Measurements from ENCODE around the gene CDYL.

The CDYL gene

GRCh38 chr6:4940416-4940815, 164.2 kb downstream of the CDYL start:
- no peak for DNase-seq

- no peak for DNase-seq
These were observed 165.8 kb downstream of the CDYL start for GRCh38 chr6:4941782-4942672.

- no peak for DNase-seq
These were observed 166.4 kb downstream of the CDYL start for GRCh38 chr6:4942673-4943009.

- DNase-seq = no peak
These were observed 167.5 kb downstream of the CDYL start for GRCh38 chr6:4943716-4944115.

GRCh38 chr6:4944325-4944724, 168.1 kb downstream of the CDYL start:
- no peak for DNase-seq

DNA sequence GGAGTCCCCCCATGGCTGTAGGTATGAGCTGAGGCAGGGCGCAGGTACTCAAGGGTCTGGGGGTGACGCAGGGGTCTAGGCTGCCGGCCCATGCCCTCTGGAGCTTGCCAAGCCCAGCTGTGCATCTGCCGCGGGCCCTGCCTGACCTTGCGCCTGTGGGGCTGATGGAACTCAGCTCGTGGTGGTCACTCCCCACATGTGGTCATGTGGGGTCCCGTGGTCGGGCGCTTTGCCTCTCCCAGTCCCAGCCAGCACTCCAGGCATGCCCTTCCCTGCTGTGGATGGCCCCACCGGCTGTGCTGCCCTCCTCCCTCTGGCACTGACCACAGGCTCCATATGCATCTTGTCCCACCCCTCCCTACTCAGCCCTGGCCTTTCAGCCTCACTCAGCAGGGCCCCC, 170.3 kb downstream of the CDYL start:
- DNase-seq = no peak

- DNase-seq = no peak
These were observed 171.5 kb downstream of the CDYL start for GRCh38 chr6:4947716-4948115.

- no peak for DNase-seq
These were observed 172.7 kb downstream of the CDYL start for GRCh38 chr6:4948781-4949450.

- no peak for DNase-seq
These were observed 173.9 kb downstream of the CDYL start for GRCh38 chr6:4950076-4950475.

DNA sequence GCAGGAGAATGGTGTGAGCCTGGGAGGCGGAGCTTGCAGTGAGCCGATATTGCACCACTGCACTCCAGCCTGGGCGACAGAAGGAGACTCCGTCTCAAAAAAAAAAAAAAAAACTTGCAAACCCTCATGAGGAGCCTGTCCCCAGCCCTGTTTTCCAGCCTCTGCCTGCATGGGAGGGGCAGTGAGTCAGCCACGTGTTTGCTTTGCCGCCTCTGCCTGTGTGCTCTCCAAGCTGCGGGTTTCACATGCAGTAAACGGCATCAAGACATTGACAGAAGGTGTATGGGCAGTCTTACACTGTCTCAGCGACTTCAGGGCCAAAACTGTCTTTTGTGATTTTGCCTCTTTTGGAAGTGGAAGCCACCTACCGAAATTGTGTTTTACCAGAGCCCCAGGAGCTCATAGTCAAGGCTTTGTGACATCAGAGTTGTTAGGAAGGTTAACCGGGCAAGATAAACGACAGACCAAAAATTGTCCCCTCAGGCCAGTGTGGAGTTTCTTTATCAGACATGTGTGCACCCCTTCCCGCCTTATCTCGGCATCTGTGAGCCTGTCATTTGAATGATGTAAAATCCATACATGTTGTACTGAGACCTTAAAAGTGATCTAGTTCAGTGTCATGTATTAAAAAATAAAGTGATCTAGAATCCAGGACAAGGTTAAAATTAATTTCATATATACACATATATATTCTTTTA, 174.8 kb downstream of the CDYL start:
- DNase-seq = no peak

DNA sequence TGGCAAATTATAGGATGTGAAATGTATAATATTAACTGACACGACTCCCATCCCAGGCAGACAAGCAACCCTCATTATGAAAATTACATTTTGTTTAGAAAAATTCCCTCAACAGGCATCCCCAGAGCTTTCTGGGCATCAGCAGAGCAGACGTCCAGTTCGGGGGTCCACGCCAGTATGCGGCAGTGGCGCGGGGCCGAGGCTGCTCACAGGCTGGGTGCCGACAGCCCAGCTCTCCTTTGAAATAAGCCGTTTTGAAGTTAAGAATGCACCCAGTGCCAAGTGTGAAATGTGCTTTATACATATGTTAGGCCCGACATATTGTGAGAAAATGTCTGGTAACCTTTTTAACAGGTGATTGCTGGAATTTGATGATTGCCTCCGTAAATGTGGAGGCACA, 177.2 kb downstream of the CDYL start:
- DNase-seq = no peak

- DNase-seq = no peak
These were observed 180.4 kb downstream of the CDYL start for GRCh38 chr6:4956625-4957024.

- no peak for DNase-seq
These were observed 181.5 kb downstream of the CDYL start for GRCh38 chr6:4957521-4958231.

DNA sequence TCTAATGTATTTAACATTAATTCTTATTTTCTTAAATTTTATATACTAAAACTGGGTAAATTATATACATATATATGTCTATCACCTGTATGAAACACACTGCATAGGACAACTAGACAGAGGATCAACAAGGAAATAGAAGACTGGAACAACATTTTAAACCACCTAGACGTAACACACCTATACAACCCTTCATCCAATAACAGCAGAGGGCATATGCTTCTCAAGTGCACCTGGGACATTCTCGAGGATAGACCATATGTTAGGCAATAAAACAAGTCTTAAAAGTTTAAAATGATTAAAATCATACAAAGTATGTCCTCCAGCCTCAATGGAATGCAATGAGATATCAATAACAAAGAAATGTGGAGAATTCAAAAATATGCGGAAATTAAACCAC, 182.4 kb downstream of the CDYL start:
- DNase-seq = no peak

GRCh38 chr6:4961322-4962168, 185.3 kb downstream of the CDYL start:
- DNase-seq = no peak

GRCh38 chr6:4962905-4963304, 186.7 kb downstream of the CDYL start:
- no peak for DNase-seq

DNA sequence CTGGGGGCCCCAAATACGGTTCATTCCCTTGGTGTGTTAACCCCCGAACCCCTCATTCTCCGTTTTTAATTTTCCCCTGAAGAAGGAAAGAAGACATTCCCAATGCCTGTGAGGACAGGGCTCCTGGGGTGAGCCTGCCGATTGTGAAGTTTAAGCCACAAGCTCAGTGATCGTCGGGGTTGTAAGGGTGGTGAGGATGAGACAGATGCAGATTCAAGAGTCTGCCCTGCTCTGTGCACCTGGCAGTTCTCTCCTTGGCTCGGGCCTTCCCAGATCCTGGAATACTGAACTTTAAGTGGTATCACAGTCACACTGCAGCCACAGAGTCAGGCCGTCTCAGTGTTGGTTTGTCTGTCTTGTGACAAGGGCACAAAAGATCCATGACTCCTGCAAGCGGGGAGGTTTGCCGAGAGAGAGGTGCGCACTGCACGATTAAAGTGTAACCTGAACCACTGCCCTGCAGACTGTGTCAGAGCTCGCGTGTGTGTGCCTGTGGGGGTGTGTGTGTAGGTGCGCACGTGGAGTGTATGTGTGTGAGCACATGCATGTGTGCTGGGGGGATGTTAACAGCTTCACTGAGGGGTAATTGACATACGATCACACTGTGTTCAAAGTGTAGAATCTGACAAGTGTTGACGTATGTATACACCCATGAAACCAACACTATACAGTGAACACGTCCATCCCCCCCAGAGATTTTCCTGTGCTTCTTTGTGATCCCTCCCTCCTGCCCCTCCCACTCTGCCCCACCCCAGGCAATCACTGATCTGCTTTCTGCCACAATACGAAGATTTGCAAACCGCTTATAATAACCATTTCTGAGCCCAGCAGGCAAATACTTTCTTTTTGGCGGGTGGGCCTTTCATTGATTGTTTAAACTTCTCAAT, 188.7 kb downstream of the CDYL start:
- no peak for DNase-seq

- DNase-seq = no peak
These were observed 189.6 kb downstream of the CDYL start for GRCh38 chr6:4965562-4966389.

DNA sequence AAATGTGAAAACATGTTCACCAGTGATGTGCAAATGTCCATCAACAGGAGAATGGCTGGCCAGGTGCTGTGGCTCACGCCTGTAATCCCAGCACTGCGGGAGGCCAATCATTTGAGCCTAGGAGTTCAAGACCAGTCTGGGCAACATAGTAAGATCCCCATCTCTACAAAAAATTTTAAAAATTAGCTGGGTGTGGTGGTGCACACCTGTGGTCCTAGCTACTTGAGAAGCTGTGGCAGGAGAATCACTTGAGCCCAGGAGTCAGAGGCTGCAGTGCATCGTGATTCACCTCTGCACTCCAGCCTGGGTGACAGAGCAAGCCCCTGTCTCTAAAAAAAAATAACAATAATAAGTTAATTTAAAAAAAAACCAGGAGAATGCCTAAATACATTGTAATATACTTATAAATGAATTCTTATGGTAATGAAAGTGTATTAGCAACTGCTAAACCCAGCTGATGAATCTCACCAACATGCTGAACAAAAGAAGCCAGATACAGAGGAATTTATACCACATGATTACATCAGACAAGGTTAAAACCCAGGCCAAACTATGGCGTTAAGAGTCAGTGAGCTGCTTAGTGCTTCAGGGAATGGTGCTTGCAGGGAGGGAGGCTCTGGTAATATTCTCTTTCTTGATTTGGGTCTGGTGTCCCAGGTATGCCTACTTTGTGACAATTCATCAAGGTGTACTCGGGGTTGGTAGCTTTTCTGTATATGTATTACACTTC, 191.3 kb downstream of the CDYL start:
- no peak for DNase-seq

All from effector CD4-positive, alpha-beta T cell (primary cell).